Measurements from ENCODE around the gene ATP1A2. TPM values are rescaled to one million over a fixed set of nuclear protein-coding genes. Genes with fewer than 3 reads are reported as not detected.

Gene ATP1A2
- total and polyA plus RNA-seq, 3 donors from 2014 or later: 13.2 to 27.9 (median 14.2) TPM

DNA sequence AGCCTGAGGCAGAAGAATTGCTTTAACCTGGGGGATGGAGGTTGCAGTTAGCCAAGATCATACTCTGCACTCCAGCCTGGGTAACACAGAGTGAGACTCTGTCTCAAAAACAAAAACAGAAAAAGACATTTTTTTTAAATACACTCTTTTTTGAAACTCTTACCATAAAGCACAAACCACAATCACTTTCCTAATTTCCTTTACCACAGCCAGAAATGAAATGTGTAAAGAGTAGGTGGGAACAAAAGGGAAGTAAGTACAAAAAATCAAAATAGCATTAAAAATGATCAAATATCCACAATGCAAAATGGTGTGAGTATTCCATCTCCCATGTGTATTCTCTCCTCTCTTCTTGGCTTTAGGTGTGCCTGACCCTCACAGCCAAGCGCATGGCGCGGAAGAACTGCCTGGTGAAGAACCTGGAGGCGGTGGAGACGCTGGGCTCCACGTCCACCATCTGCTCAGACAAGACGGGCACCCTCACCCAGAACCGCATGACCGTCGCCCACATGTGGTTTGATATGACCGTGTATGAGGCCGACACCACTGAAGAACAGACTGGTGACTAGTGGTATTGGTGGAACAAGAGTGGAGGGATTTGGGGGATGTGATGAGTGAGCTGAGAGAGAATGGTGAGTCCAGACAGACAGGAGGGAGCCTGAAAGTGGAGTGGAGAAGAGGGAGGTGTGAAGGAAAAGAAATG lies 50.8 kb downstream of the ATP1A2 start:
- no peak overlapping the region for H3K27ac ChIP-seq
- no peak for DNase-seq
- no peaks in the 10 kb centered on the region for H3K36me3 ChIP-seq (ENCODE audit: low read depth, missing control alignments)
- WGBS, 2 donors: 84 to 87% methylated on average over 12 of the region's 12 CpGs
- H3K4me1 ChIP-seq: no peaks in the 10 kb centered on the region
- H3K9me3 ChIP-seq: no peaks in the 10 kb centered on the region
- H3K27me3 ChIP-seq: no peaks in the 10 kb centered on the region
- TF ChIP-seq, protein P1, sequence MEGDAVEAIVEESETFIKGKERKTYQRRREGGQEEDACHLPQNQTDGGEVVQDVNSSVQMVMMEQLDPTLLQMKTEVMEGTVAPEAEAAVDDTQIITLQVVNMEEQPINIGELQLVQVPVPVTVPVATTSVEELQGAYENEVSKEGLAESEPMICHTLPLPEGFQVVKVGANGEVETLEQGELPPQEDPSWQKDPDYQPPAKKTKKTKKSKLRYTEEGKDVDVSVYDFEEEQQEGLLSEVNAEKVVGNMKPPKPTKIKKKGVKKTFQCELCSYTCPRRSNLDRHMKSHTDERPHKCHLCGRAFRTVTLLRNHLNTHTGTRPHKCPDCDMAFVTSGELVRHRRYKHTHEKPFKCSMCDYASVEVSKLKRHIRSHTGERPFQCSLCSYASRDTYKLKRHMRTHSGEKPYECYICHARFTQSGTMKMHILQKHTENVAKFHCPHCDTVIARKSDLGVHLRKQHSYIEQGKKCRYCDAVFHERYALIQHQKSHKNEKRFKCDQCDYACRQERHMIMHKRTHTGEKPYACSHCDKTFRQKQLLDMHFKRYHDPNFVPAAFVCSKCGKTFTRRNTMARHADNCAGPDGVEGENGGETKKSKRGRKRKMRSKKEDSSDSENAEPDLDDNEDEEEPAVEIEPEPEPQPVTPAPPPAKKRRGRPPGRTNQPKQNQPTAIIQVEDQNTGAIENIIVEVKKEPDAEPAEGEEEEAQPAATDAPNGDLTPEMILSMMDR (IDR thresholded peaks at IDR 0.05): no peak
- no peak for TF ChIP-seq POLR2A (IDR thresholded peaks at IDR 0.05)
- intact Hi-C loops (cut with DNase I; ENCODE audit: low total_unique reads): no loop called here
- no peak overlapping the region for H3K4me3 ChIP-seq

DNA sequence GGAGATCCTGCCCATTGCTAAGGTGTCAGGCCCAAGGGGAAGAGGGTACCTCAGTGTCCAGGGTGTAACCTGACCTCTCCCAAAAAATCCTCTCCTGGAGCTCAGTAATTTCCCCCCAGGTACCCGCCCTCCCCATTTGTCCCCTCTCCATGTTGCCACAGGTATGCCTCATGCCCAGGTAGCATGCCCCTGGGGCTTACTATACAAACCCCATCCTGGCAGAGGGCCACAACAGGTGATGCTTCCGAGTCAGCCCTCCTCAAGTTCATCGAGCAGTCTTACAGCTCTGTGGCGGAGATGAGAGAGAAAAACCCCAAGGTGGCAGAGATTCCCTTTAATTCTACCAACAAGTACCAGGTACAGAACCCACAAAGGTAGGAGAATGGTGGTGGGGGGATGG lies 51.5 kb downstream of the ATP1A2 start:
- intact Hi-C loops (cut with DNase I; ENCODE audit: low total_unique reads): no loop called here
- Histone ChIP-seq H3K27me3 (no peaks in the 10 kb centered on the region), H3K36me3 (ENCODE audit: low read depth, missing control alignments) (no peaks in the 10 kb centered on the region), H3K9me3 (no peaks in the 10 kb centered on the region), H3K27ac (no peak overlapping the region), H3K4me3 (no peak overlapping the region), H3K4me1 (no peaks in the 10 kb centered on the region)
- TF ChIP-seq, protein P1 (IDR thresholded peaks at IDR 0.05): no peak
- no peak for TF ChIP-seq POLR2A (IDR thresholded peaks at IDR 0.05)
- WGBS, 2 donors: 92 to 94% methylated on average over 4 of the region's 4 CpGs
- DNase-seq: no peak

DNA sequence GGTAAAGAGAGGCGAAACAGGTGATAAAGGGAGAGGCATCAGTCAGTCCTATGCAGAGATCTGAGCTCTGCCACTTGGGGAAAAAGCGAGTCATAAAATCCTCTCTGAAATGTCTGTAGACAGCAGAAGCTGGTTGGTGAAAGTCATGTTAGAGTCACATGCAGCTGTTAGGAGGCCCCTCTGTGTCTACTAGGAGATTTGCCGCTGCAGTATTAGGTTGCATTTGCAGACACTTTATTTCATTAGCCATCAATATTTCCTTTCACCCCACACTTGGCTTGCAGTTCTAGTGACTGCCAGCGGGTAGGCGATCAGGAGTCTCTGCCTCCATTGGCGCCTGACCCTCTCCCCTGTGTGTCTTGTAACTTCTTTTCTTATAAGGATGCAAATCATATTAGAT lies 52.0 kb downstream of the ATP1A2 start:
- TF ChIP-seq POLR2A (IDR thresholded peaks at IDR 0.05): no peak
- TF ChIP-seq, protein P1 (IDR thresholded peaks at IDR 0.05): no peak
- intact Hi-C loops (cut with DNase I; ENCODE audit: low total_unique reads): no loop called here
- 91 to 94% methylated on average over 6 of the region's 6 CpGs for WGBS, 2 donors
- no peak overlapping the region for H3K4me3 ChIP-seq
- H3K9me3 ChIP-seq: no peaks in the 10 kb centered on the region
- H3K27ac ChIP-seq: no peak overlapping the region
- no peaks in the 10 kb centered on the region for H3K36me3 ChIP-seq (ENCODE audit: low read depth, missing control alignments)
- no peaks in the 10 kb centered on the region for H3K27me3 ChIP-seq
- DNase-seq: no peak
- H3K4me1 ChIP-seq: no peaks in the 10 kb centered on the region

DNA sequence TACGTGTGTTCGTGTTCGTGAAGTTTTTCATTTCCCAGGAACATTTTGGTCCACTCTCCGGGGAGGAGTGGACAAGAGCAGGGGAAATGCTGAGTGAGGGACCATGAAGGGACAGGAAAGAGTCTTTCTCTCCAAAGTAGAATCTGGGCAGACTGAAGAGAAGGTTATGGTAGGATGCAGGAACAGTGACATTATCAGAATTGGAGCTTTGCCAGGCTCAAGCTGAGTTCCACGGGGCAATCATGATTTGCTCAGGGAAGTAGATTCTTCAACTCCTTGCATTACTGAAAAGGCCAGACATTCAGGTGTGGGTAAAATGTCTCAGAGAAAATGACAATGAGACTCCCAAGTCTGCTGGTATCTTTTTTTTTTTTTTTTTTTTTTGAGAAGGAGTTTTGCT lies 52.5 kb downstream of the ATP1A2 start:
- 62 to 67% methylated on average over 5 of the region's 5 CpGs for WGBS, 2 donors
- intact Hi-C loops (cut with DNase I; ENCODE audit: low total_unique reads): no loop called here
- H3K4me1 ChIP-seq: no peaks in the 10 kb centered on the region
- TF ChIP-seq, protein P1 (IDR thresholded peaks at IDR 0.05): no peak
- no peak for TF ChIP-seq POLR2A (IDR thresholded peaks at IDR 0.05)
- no peaks in the 10 kb centered on the region for H3K27me3 ChIP-seq
- no peak overlapping the region for H3K4me3 ChIP-seq
- no peaks in the 10 kb centered on the region for H3K9me3 ChIP-seq
- no peak for DNase-seq
- no peak overlapping the region for H3K27ac ChIP-seq
- H3K36me3 ChIP-seq (ENCODE audit: low read depth, missing control alignments): no peaks in the 10 kb centered on the region
